HG02943 (cell line): ENCODE data around the gene CNIH1.
"Not testable (repeated sequence)": the region's sequence is repeated elsewhere in the genome, so short reads cannot be mapped to it uniquely, and the experiment has no call there.

Experiments
- ATAC-seq: cut with Tn5 transposase; IDR thresholded peaks from one replicate; pipeline ENCODE4 v1.9.1; 2021; ENCODE audit warnings: mild to moderate bottlenecking, low read depth, moderate library complexity; ENCODE audit not compliant: unreplicated experiment

Gene CNIH1

DNA sequence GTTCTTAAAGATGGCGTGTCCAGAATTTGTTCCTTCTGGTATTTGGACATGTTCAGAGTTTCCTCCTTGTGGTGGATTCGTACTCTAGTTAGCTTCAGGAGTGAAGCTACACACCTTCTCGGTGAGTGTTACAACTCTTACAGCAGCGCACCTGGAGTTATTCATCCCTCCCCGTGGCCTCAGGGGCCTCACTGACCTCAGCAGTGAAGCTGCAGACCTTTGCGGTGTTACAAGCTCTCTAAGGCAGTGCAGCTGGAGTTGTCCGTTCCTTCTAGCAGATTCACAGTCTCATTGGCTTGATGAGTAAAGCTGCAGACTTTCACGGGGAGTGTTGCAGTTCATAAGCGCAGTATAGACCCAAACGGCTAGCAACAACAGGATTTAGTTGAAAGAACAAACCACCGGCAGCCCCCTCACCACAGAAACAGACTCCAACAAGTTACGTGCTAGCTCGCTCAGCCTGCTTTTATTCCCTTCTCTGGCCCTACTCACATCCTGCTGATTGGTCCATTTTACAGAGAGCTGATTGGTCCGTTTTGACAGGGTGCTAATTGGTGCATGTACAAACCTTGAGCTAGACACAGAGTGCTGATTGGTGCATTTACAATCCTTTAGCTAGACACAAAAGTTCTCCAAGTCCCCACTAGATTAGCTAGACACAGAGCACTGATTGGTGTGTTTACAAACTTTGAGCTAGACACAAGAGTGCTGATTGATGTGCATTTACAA, 48.9 kb downstream of the CNIH1 start:
- ATAC-seq, result no peak

DNA sequence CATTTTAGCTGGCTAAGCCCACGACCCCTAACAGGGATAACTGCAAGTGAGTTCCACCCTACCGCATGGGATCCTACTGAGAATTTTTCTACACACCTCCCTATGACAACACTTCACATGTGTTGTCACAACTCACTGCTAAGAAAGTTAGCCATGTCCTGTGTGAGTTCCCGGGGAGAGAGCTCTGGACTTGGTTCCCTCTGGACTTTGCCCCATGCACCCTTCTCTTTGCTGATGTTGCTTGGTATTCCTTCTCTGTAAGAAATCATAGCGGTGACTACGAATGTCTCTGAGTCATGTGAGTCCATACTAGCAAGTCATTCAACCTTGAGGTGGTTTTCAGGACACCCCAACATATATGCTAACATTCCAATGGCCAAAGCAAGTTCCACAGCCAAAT, 53.8 kb downstream of the CNIH1 start:
- no peak for ATAC-seq

DNA sequence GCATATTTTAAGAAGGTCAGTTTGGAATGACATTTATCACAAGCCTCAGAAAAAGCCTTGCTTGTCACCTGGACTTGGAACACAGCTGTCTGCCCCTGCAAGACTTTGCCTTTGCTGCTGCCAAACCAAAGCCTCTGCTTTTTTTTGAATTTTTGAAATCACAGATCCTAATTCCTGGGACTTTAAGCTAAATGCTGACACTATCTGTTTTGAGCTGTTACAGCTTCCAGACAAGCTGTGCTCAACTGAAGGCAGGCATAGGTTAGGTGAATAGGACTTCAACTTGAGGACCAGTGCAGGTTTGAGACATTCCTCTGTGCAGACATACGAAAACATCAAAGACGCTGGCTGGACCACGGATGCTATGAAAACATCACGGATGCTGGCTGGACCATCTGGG, 55.6 kb downstream of the CNIH1 start:
- ATAC-seq, result no peak

DNA sequence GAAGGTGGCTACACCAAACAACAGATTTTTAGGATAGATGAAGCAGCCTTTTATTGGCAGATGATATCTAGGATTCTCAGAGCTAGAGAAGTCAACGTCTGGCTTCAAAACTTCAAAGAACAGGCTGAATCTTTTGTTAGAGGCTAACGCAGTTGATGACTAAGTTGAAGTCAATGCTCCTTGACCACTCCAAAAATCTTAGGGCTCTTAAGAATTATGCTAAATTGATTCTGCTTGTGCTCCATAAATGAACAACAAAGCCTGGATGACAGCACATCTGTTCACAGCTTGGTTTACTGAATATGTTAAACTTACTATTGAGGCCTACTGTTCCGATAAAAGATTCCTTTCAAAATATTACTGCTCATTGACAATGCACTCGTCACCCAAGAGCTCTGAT, 57.3 kb downstream of the CNIH1 start:
- ATAC-seq, result no peak

DNA sequence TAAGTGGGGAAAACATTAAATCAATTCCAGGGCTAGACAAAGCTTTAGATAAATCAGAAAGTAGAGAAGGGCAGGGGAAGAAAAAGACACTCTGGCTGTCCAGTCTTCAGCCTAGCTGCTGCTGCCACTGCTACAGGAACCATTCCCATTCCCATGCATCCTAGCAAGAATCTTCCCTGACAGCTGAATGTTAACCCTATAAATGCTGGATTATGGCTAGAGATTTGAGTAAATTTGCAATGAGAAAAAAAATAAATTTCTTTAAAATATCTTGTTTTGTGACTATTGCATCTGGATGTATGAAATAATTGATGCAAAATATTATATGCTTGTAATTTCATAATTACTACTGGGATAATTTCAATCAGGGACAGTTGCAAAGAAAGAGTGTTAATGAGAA, 59.4 kb downstream of the CNIH1 start:
- ATAC-seq, result no peak

DNA sequence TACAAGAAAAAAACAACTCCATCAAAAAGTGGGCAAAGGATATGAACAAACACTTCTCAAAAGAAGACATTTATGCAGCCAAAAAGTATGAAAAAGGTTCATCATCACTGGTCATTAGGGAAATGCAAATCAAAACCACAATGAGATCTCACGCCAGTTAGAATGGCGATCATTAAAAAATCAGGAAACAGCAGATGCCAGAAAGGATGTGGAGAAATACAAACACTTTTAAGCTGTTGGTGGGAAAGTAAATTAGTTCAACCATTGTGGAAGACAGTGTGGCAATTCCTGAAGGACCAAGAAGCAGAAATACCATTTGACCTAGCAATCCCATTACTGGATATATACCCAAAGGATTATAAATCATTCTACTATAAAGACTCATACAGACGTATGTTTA, 60.6 kb downstream of the CNIH1 start:
- not testable (repeated sequence) for ATAC-seq

DNA sequence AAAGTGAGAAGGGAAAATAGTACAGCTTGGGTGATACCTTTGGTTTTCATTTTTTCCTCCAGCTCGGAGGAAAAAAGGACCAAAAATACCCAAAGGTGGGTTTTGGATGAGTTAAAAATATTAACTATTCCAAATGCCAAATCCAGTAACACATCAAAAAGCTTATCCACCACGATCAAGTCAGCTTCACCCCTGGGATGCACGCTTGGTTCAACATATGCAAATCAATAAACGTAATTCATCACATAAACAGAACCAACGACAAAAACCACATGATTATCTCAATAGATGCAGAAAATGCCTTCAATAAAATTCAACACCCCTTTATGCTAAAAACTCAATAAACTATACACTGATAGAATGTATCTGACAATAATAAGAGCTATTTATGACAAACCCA, 62.3 kb downstream of the CNIH1 start:
- not testable (repeated sequence) for ATAC-seq

DNA sequence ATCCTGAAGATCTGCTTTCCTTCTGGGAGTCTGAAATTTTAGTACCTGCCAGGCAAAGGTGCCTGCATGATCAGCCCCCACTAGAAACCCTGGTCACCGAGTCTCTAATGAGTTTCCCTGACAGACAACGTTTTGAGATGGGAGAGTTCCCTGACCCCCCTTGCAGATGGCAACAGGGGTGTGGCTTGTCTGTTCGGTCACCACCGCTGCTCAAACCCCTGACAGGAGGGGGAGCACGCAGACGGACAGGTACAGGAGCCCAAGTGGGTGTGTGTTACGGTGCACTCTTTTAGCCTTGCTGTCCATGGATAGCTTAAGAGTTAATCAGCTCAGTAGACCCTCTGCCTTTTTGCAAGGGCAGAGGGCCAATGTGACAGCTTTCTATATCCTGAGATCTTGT, 63.7 kb downstream of the CNIH1 start:
- ATAC-seq, result no peak

DNA sequence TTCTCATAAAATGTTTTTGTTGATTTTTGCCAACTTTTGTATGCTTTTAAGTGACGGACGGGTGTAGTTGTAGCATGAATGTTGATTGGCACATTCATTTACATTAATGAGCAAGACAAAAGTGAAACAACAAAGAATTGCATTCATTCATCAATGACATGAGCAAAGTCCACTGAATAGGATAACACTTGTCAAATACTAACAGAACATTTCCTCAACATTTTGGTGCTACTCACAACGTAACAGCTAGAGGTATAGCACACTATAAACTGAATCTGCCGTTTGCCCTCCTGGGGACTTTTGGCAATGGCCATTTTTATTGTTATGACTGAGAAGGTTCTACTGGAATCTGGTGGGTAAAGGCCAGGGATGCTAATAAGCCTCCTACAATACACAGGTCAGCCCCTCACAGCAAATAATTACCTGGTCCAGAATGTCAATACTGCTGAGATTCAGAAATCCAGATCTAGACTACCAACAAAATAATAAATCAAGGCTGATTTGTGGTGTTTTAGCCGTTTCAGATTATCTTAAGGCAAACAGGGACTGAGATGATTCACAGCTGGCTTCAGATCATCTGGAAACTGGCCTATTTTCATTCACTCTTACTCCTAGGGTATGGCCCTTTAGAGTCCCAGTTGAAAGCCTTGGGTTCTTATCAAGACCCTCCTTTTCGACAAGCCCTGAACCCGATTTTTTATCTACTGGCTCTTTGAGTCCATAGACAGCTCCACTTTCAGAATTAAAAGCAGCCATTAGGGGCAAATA, 66.9 kb downstream of the CNIH1 start:
- no peak for ATAC-seq
